Ishikawa (cell line): ENCODE measurements around the gene PEAK1.

Source experiments
- CEBPB ChIP-seq: IDR thresholded peaks from 2 replicates; pipeline ENCODE4 v1.6.1; 2012
- CREB1 ChIP-seq: IDR thresholded peaks from 2 replicates; pipeline ENCODE4 v1.6.1; 2012; ENCODE audit warnings: low read depth
- EGR1 ChIP-seq: IDR thresholded peaks from 2 replicates; pipeline ENCODE4 v1.6.1; 2012
- EP300 ChIP-seq: IDR thresholded peaks from 2 replicates; pipeline ENCODE4 v1.6.1; 2012; ENCODE audit warnings: borderline replicate concordance
- FOXM1 ChIP-seq: IDR thresholded peaks from 2 replicates; pipeline ENCODE4 v1.6.1; 2012; ENCODE audit warnings: low read depth, borderline replicate concordance
- NFIC ChIP-seq: IDR thresholded peaks from 2 replicates; pipeline ENCODE4 v1.6.1; 2012
- RAD21 ChIP-seq: IDR thresholded peaks from 2 replicates; pipeline ENCODE4 v1.6.1; 2012; ENCODE audit warnings: low read depth
- REST ChIP-seq: IDR thresholded peaks from 2 replicates; pipeline ENCODE4 v1.6.1; 2012; ENCODE audit warnings: low read depth, mild to moderate bottlenecking
- TAF1 ChIP-seq: IDR thresholded peaks from 2 replicates; pipeline ENCODE4 v1.6.1; 2012; ENCODE audit warnings: low read depth, mild to moderate bottlenecking
- TCF12 ChIP-seq: IDR thresholded peaks from 2 replicates; pipeline ENCODE4 v1.6.1; 2012; ENCODE audit warnings: low read depth
- TEAD4 ChIP-seq: IDR thresholded peaks from 2 replicates; pipeline ENCODE4 v1.6.1; 2012
- USF1 ChIP-seq: IDR thresholded peaks from 2 replicates; pipeline ENCODE4 v1.6.1; 2012
- YY1 ChIP-seq: IDR thresholded peaks from 2 replicates; pipeline ENCODE4 v1.6.1; 2012; ENCODE audit warnings: low read depth
- ZBTB7A ChIP-seq: IDR thresholded peaks from 2 replicates; pipeline ENCODE4 v1.6.1; 2012; ENCODE audit warnings: low read depth
- TF ChIP-seq, protein P1 (sequence below): IDR thresholded peaks from 2 replicates; pipeline ENCODE4 v1.6.1; 2012

PEAK1 gene

DNA sequence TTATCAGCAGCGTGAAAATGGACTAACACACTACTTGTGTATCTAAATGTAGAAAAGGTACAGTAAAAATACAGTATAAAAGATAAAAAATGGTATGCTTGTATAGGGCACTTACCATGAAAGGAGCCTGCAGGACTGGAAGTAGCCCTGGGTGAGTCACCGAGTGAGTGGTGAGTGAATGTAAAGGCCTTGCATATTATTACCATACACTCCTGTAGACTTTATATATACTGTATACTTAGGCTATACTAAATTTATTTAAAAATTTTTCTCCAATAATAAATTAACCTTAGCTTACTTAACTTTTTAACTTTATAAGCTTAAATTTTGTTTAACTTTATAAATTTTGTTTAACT is 281.8 kb downstream of the PEAK1 start:
- TF ChIP-seq EGR1 (no peak), NFIC (no peak), YY1 (no peak), CREB1 (no peak), TEAD4 (no peak), REST (no peak), TCF12 (no peak), RAD21 (no peak), FOXM1 (no peak), EP300 (no peak), TAF1 (no peak), USF1 (no peak), CEBPB (no peak), ZBTB7A (no peak)
- TF ChIP-seq, protein P1, sequence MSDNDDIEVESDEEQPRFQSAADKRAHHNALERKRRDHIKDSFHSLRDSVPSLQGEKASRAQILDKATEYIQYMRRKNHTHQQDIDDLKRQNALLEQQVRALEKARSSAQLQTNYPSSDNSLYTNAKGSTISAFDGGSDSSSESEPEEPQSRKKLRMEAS: no peak

DNA sequence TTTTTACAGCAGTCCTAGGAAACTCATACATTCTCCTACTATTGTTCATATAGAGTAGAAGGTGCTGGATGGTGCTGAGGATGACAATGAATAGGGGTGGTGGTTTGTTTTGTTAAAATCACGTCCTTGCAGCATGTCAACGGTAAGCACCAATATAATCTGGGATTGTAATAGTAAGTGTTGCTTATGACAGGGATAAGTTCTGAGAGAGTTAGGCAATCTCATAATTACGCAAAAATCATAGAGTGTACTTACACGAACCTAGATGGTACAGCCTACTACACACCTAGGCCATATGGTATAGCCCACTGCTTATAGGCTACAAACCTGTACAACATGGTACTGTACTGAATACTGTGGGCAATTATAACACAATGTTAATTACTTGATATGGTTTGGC is 284.7 kb downstream of the PEAK1 start:
- TF ChIP-seq YY1 (no peak), REST (no peak), EP300 (no peak), FOXM1 (no peak)

DNA sequence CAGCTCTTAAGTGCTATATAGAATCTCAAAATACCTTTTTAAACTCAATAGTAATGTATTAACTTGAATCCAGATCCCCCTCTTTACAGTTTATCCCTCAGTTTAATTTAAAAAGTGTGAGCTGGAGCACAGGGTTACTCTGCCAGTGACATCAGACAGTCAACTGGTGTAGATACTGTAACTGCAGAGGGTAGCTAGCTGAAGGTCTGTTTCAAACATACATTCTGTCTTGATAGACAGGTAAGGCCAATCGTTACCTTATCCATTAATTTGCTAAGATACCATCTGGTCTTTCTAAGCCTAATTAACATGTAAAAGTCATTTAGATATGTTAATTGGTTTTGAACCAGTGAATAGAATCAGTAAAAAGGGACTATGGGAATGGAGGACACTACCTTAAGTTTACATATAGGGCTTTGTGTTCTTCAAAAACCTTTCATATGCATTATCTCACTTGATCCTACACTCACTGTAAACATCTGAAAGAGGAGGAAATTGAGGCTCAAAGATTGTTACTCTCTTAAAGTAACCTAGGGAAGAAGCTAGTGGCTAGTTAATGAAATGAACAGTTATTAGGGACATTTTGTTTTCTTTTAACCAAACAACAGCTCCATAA is 289.5 kb downstream of the PEAK1 start:
- TF ChIP-seq RAD21 (no peak), REST (no peak), TEAD4 (no peak), USF1 (no peak), EP300 (no peak), EGR1 (no peak), TCF12 (no peak), FOXM1 (no peak), CREB1 (no peak), YY1 (no peak), NFIC (no peak), CEBPB (no peak), TAF1 (no peak), ZBTB7A (no peak)
- TF ChIP-seq, protein P1: no peak

DNA sequence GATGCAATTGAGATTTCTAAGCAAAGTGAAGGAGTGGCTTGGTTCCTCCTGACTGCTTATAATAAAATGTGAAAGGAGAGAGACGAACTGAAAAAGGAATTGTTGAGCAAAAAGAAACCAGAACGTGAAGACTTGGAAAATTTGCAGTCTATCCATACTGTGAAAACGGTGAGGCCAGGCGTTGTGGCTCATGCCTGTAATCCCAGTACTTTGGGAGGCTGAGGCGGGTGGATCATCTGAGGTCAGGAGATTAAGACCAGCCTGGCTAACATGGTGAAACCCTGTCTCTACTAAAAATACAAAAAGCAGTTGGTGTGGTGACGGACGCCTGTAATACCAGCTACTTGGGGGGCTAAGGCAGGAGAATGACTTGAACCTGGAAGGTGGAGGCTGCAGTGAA is 292.3 kb downstream of the PEAK1 start:
- TF ChIP-seq FOXM1 (no peak), EP300 (no peak), YY1 (no peak), NFIC (no peak), RAD21 (no peak), USF1 (no peak), ZBTB7A (no peak), TAF1 (no peak), EGR1 (no peak), TEAD4 (no peak), TCF12 (no peak), REST (no peak), CREB1 (no peak)
- TF ChIP-seq, protein P1: no peak
